OCI-LY3 (cell line): ENCODE results near the gene TTC13.

Experiments used
- EZH2phosphoT487 ChIP-seq: fragments of 200-600 bp; shearing (Covaris generic); IDR thresholded peaks from 2 replicates; pipeline ENCODE4 v1.6.1; 2018; ENCODE audit warnings: antibody characterized with exemption, mixed run types, low read depth
- TF ChIP-seq, protein P1 (sequence below): fragments of 200-600, 300-600 bp; sonication (generic); IDR thresholded peaks from 2 replicates; pipeline ENCODE4 v1.5.1; 2014; ENCODE audit warnings: antibody characterized with exemption, low read length, low read depth

DNA sequence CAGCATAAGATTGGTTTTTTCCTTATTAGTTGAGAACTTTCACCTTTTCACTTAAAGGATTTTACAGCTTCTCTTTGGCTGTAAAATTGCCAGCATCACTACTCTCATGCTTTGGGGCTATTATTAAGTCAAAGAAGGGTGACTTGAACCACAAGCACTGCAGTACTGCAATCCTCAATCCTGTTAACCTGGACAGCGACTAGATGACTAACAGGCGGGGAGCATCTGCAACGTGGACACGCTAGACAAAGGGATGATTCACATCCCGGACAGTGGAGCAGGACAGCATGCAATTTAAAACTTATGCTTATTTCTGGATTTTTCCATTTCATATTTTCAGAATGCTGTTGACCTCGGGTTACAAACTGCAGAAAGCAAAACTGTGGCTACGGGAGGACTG, 8.3 kb upstream of the TTC13 start:
- no peak for TF ChIP-seq EZH2phosphoT487
- TF ChIP-seq, protein P1, sequence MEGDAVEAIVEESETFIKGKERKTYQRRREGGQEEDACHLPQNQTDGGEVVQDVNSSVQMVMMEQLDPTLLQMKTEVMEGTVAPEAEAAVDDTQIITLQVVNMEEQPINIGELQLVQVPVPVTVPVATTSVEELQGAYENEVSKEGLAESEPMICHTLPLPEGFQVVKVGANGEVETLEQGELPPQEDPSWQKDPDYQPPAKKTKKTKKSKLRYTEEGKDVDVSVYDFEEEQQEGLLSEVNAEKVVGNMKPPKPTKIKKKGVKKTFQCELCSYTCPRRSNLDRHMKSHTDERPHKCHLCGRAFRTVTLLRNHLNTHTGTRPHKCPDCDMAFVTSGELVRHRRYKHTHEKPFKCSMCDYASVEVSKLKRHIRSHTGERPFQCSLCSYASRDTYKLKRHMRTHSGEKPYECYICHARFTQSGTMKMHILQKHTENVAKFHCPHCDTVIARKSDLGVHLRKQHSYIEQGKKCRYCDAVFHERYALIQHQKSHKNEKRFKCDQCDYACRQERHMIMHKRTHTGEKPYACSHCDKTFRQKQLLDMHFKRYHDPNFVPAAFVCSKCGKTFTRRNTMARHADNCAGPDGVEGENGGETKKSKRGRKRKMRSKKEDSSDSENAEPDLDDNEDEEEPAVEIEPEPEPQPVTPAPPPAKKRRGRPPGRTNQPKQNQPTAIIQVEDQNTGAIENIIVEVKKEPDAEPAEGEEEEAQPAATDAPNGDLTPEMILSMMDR: no peak
